Vagina (tissue), 2 donors: ENCODE measurements around the gene GORASP2.

Source experiments
- CTCF ChIP-seq, 3 experiments: fragments of 450-650 bp in 2 of 3; fragments of 200-600 bp in 1 of 3; sonication (generic) in 1 of 3; IDR thresholded peaks; one replicate each; pipeline ENCODE4 v1.5.1; 2017 to 2019; ENCODE audit warnings: antibody characterized with exemption in 3 of 3, mild to moderate bottlenecking in 2 of 3, moderate library complexity in 2 of 3
- POLR2A ChIP-seq, 2 donors: fragments of 450-650 bp; IDR thresholded peaks; one replicate each; pipeline ENCODE4 v1.6.1; 2017; ENCODE audit warnings: antibody characterized with exemption in 2 of 2, mild to moderate bottlenecking in 2 of 2, moderate library complexity in 2 of 2
- POLR2AphosphoS5 ChIP-seq, 2 donors: sonication (generic); formaldehyde crosslinking; IDR thresholded peaks; one replicate each; pipeline ENCODE4 v1.9.0; 2017; ENCODE audit warnings: antibody characterized with exemption in 2 of 2, mild to moderate bottlenecking in 2 of 2, low read depth in 1 of 2; ENCODE audit not compliant: insufficient read depth in 1 of 2

GRCh38 chr2:170968205-170969003 lies 39.4 kb downstream of the GORASP2 start:
- TF ChIP-seq CTCF (IDR thresholded peaks at IDR 0.05), result no peak
- no peak for TF ChIP-seq POLR2A (IDR thresholded peaks at IDR 0.05)
- TF ChIP-seq POLR2AphosphoS5 (IDR thresholded peaks at IDR 0.05; ENCODE audit: insufficient read depth in 1 of 2, low read depth in 1 of 2), result no peak
